Measurements from ENCODE around the gene STPG2. TPM values are rescaled to one million over a fixed set of nuclear protein-coding genes. Genes with fewer than 3 reads are reported as not detected.

STPG2 gene
- total and polyA plus RNA-seq, 2 donors (not counting 1 experiment from before 2014, with no cell fraction given), result 0.13 to 0.49 TPM

- no peak overlapping the region for H3K4me3 Mint-ChIP-seq
- H3K9ac ChIP-seq (ENCODE audit: low read length), result no peak overlapping the region
- no peaks in the 10 kb centered on the region for H3K27me3 Mint-ChIP-seq
- peaks cover under 1% of the 10 kb centered on the region for H3K9me3 Mint-ChIP-seq (ENCODE audit: insufficient read depth)
- no peak overlapping the region for H2AFZ ChIP-seq (ENCODE audit: insufficient read depth, low read depth, low read length, poor library complexity, severe bottlenecking)
- H3K27ac ChIP-seq (ENCODE audit: low read length in 2 of 2), result no peak overlapping the region
- no peak overlapping the region for H3K4me3 ChIP-seq (ENCODE audit: control extremely low read depth in 1 of 5, extremely low read depth in 1 of 5, insufficient read depth in 1 of 5, low read depth in 2 of 5, low read length in 4 of 5)
- ChIA-PET POLR2A (no interaction called here), CTCF (no interaction called here)
- intact Hi-C loops (cut with micrococcal nuclease), result no loop called here
- WGBS (ENCODE audit: insufficient coverage), result 80% methylated on average over 1 of the region's 1 CpG
- no peak overlapping the region for H3K27ac Mint-ChIP-seq
- no peaks in the 10 kb centered on the region for H3K79me2 ChIP-seq (ENCODE audit: control insufficient read depth, insufficient read depth, low read length)
- H3K36me3 ChIP-seq (replicated peaks in 1 of 2; ENCODE audit: control extremely low read depth in 1 of 2, control insufficient read depth in 1 of 2, extremely low read depth in 1 of 2, insufficient read depth in 2 of 2, low read length in 1 of 2), result no peaks in the 10 kb centered on the region
- DNase-seq, result no peak
- TF ChIP-seq CTCF (IDR thresholded peaks at IDR 0.05) (no peak), EZH2 (IDR thresholded peaks at IDR 0.05; ENCODE audit: borderline replicate concordance, insufficient read depth, low read depth, low read length, poor library complexity, severe bottlenecking) (no peak)
- no peaks in the 10 kb centered on the region for H3K4me1 ChIP-seq (ENCODE audit: control insufficient read depth in 2 of 2, insufficient read depth in 2 of 2, low read length in 2 of 2)
- H3K4me1 Mint-ChIP-seq, result no peaks in the 10 kb centered on the region
- H3K27me3 ChIP-seq (replicated peaks in 1 of 4; ENCODE audit: control extremely low read depth in 1 of 4, control insufficient read depth in 3 of 4, insufficient read depth in 4 of 4, low read length in 3 of 4), result no peaks in the 10 kb centered on the region
- H3K9me3 ChIP-seq (ENCODE audit: control extremely low read depth in 1 of 3, control insufficient read depth in 2 of 3, insufficient read depth in 1 of 3, low read length in 2 of 3), result no peaks in the 10 kb centered on the region
- no peak overlapping the region for H3K4me2 ChIP-seq (replicated peaks; ENCODE audit: low read depth, low read length, poor library complexity, severe bottlenecking)
- no peaks in the 10 kb centered on the region for H4K20me1 ChIP-seq (ENCODE audit: control insufficient read depth, insufficient read depth, low read length, poor library complexity, severe bottlenecking)
- no peak for ATAC-seq (ENCODE audit: low read depth)
Observed at GRCh38 chr4:97867557-97868091, 275.7 kb downstream of the STPG2 start.

DNA sequence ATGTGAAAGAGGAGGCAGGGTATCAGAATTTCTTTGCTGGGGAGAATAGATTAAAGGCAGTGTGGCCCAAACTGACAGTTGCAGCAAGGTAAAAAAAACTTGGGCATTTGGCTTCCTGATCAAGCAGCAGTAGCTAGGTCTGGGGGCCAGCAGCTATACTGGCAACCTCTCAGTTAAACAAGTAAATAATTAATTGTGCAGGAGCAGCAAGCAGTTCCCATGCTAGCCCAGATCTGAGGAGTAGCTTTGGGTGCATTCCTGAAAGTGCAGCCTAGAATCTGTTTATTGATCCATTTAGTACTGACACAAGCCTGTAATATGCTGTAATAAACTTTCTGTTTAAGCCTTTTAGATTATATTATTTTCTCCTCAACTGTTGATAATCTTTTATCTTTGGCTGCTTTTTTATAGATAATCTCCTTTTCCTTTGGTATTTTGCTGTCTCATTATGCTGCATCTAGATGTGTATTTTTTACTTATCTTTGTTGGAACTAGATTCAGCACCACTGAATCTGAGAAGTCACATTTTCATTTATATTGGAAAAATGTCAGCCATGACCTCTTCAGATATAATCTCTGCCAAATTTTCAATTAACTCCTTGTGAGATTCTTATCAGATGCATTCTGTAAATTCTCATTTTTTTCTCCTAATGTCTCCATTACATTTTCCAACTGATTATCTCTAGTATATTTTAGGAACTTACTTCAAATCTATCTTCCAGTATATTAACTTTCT is 276.3 kb downstream of the STPG2 start:
- H4K20me1 ChIP-seq (ENCODE audit: control insufficient read depth, insufficient read depth, low read length, poor library complexity, severe bottlenecking), result no peaks in the 10 kb centered on the region
- peaks cover 3% of the 10 kb centered on the region for H3K9me3 Mint-ChIP-seq (ENCODE audit: insufficient read depth)
- ChIA-PET CTCF (no interaction called here), POLR2A (no interaction called here)
- TF ChIP-seq CTCF (IDR thresholded peaks at IDR 0.05) (no peak), EZH2 (IDR thresholded peaks at IDR 0.05; ENCODE audit: borderline replicate concordance, insufficient read depth, low read depth, low read length, poor library complexity, severe bottlenecking) (no peak)
- no peak overlapping the region for H3K4me2 ChIP-seq (replicated peaks; ENCODE audit: low read depth, low read length, poor library complexity, severe bottlenecking)
- H3K4me3 ChIP-seq (ENCODE audit: control extremely low read depth in 1 of 5, extremely low read depth in 1 of 5, insufficient read depth in 1 of 5, low read depth in 2 of 5, low read length in 4 of 5), result no peak overlapping the region
- H3K27me3 ChIP-seq (replicated peaks in 1 of 4; ENCODE audit: control extremely low read depth in 1 of 4, control insufficient read depth in 3 of 4, insufficient read depth in 4 of 4, low read length in 3 of 4), result no peaks in the 10 kb centered on the region
- no peaks in the 10 kb centered on the region for H3K79me2 ChIP-seq (ENCODE audit: control insufficient read depth, insufficient read depth, low read length)
- H3K4me3 Mint-ChIP-seq, result no peak overlapping the region
- H3K9ac ChIP-seq (ENCODE audit: low read length), result no peak overlapping the region
- H3K27me3 Mint-ChIP-seq, result no peaks in the 10 kb centered on the region
- no peaks in the 10 kb centered on the region for H3K4me1 Mint-ChIP-seq
- no peaks in the 10 kb centered on the region for H3K36me3 ChIP-seq (replicated peaks in 1 of 2; ENCODE audit: control extremely low read depth in 1 of 2, control insufficient read depth in 1 of 2, extremely low read depth in 1 of 2, insufficient read depth in 2 of 2, low read length in 1 of 2)
- ATAC-seq (ENCODE audit: low read depth) (no peak), DNase-seq (no peak)
- no peaks in the 10 kb centered on the region for H3K4me1 ChIP-seq (ENCODE audit: control insufficient read depth in 2 of 2, insufficient read depth in 2 of 2, low read length in 2 of 2)
- H3K27ac ChIP-seq (ENCODE audit: low read length in 2 of 2), result no peak overlapping the region
- H2AFZ ChIP-seq (ENCODE audit: insufficient read depth, low read depth, low read length, poor library complexity, severe bottlenecking), result no peak overlapping the region
- H3K9me3 ChIP-seq (ENCODE audit: control extremely low read depth in 1 of 3, control insufficient read depth in 2 of 3, insufficient read depth in 1 of 3, low read length in 2 of 3), result no peaks in the 10 kb centered on the region
- intact Hi-C loops (cut with micrococcal nuclease), result no loop called here
- no peak overlapping the region for H3K27ac Mint-ChIP-seq

Measured in B cell (primary cell).